Measurements from ENCODE around the gene OOSP4B. TPM values are rescaled to one million over a fixed set of nuclear protein-coding genes. Genes with fewer than 3 reads are reported as not detected.

Gene OOSP4B
- total RNA-seq, 1 donor from 2014 or later = not detected

- TF ChIP-seq CTCF (IDR thresholded peaks at IDR 0.05) = no peak
- H3K36me3 ChIP-seq = no peaks in the 10 kb centered on the region
- H3K9me3 ChIP-seq = no peaks in the 10 kb centered on the region
- ATAC-seq (no peak), DNase-seq (no peak)
- no peak overlapping the region for H3K4me3 ChIP-seq
- intact Hi-C loops (cut with DNase I) = no loop called here
- H3K27me3 ChIP-seq = no peaks in the 10 kb centered on the region
- no peak overlapping the region for H3K27ac ChIP-seq
- H3K4me1 ChIP-seq = no peaks in the 10 kb centered on the region
Observed at GRCh38 chr11:59983212-59983611, 33.8 kb upstream of the OOSP4B start.

- Histone ChIP-seq H3K36me3 (no peaks in the 10 kb centered on the region), H3K4me1 (no peaks in the 10 kb centered on the region), H3K9me3 (no peaks in the 10 kb centered on the region), H3K27ac (no peak overlapping the region), H3K4me3 (no peak overlapping the region), H3K27me3 (no peaks in the 10 kb centered on the region)
- ATAC-seq (no peak), DNase-seq (no peak)
- intact Hi-C loops (cut with DNase I) = no loop called here
- no peak for TF ChIP-seq CTCF (IDR thresholded peaks at IDR 0.05)
Observed at GRCh38 chr11:59984368-59984767, 32.6 kb upstream of the OOSP4B start.

- Histone ChIP-seq H3K27me3 (no peaks in the 10 kb centered on the region), H3K9me3 (peaks cover 3% of the 10 kb centered on the region), H3K4me1 (no peaks in the 10 kb centered on the region), H3K27ac (no peak overlapping the region), H3K4me3 (no peak overlapping the region), H3K36me3 (no peaks in the 10 kb centered on the region)
- DNase-seq = no peak
- no peak for TF ChIP-seq CTCF (IDR thresholded peaks at IDR 0.05)
- ATAC-seq = no peak
- intact Hi-C loops (cut with DNase I) = no loop called here
Observed at GRCh38 chr11:59990421-59990820, 26.6 kb upstream of the OOSP4B start.

GRCh38 chr11:59992425-59992824 lies 24.6 kb upstream of the OOSP4B start:
- intact Hi-C loops (cut with DNase I) = no loop called here
- no peaks in the 10 kb centered on the region for H3K4me1 ChIP-seq
- ATAC-seq (no peak), DNase-seq (no peak)
- H3K27me3 ChIP-seq = no peaks in the 10 kb centered on the region
- TF ChIP-seq CTCF (IDR thresholded peaks at IDR 0.05) = no peak
- no peak overlapping the region for H3K4me3 ChIP-seq
- no peaks in the 10 kb centered on the region for H3K36me3 ChIP-seq
- H3K9me3 ChIP-seq = peaks cover 3% of the 10 kb centered on the region
- H3K27ac ChIP-seq = no peak overlapping the region

GRCh38 chr11:59997800-59998199 lies 19.2 kb upstream of the OOSP4B start:
- TF ChIP-seq CTCF (IDR thresholded peaks at IDR 0.05) = no peak
- ATAC-seq = no peak
- Histone ChIP-seq H3K27ac (no peak overlapping the region), H3K4me1 (no peaks in the 10 kb centered on the region), H3K4me3 (no peak overlapping the region), H3K9me3 (no peaks in the 10 kb centered on the region), H3K36me3 (no peaks in the 10 kb centered on the region), H3K27me3 (no peaks in the 10 kb centered on the region)
- intact Hi-C loops (cut with DNase I) = no loop called here
- no peak for DNase-seq

- no peak for DNase-seq
- Histone ChIP-seq H3K36me3 (no peaks in the 10 kb centered on the region), H3K4me1 (no peaks in the 10 kb centered on the region), H3K27me3 (no peaks in the 10 kb centered on the region), H3K27ac (no peak overlapping the region), H3K9me3 (no peaks in the 10 kb centered on the region), H3K4me3 (no peak overlapping the region)
- intact Hi-C loops (cut with DNase I) = no loop called here
- no peak for ATAC-seq
- TF ChIP-seq CTCF (IDR thresholded peaks at IDR 0.05) = no peak
Observed at GRCh38 chr11:59999691-60000090, 17.3 kb upstream of the OOSP4B start.
